NOMO-1 (cell line): ENCODE measurements around the gene PAN3.

Experiments used
- DNase-seq, 2 experiments: peaks; one replicate each; lab custom pipeline; 2025; ENCODE audit not compliant: unreplicated experiment in 2 of 2; lab: John Stamatoyannopoulos, UW

The PAN3 gene

GRCh38 chr13:28329395-28330158, 191.2 kb downstream of the PAN3 start:
- no peak for DNase-seq

GRCh38 chr13:28333204-28333881, 195.0 kb downstream of the PAN3 start:
- DNase-seq = no peak

GRCh38 chr13:28336193-28336657, 197.9 kb downstream of the PAN3 start:
- DNase-seq = no peak

- no peak for DNase-seq
These were observed 199.0 kb downstream of the PAN3 start for GRCh38 chr13:28337166-28338005.

GRCh38 chr13:28338006-28338574, 199.7 kb downstream of the PAN3 start:
- DNase-seq = no peak

- DNase-seq = no peak
These were observed 200.4 kb downstream of the PAN3 start for GRCh38 chr13:28338742-28339141.

- DNase-seq = no peak
These were observed 201.1 kb downstream of the PAN3 start for GRCh38 chr13:28339419-28339818.

GRCh38 chr13:28340272-28340793, 202.0 kb downstream of the PAN3 start:
- DNase-seq = no peak

- DNase-seq = no peak
These were observed 203.9 kb downstream of the PAN3 start for GRCh38 chr13:28342251-28342650.

GRCh38 chr13:28344163-28344562, 205.8 kb downstream of the PAN3 start:
- no peak for DNase-seq
